Esophagus squamous epithelium (tissue), 5 donors: ENCODE data around the gene HOXA7. TPM values are rescaled to one million over a fixed set of nuclear protein-coding genes. Genes with fewer than 3 reads are reported as not detected.

ENCODE experiments used
- DNase-seq: peaks from one replicate; lab custom pipeline; 2025; lab: John Stamatoyannopoulos, UW
- H3K27ac ChIP-seq, 4 donors: fragments of 200-600 bp; sonication (generic); one replicate each; pipeline ENCODE4 v1.5.1; 2016 to 2019; ENCODE audit warnings: mild to moderate bottlenecking in 1 of 4
- H3K27me3 ChIP-seq, 4 donors: fragments of 200-600 bp; sonication (generic); 1 replicate in 3 of 4; 2 replicates in 1 of 4; pipeline versions ENCODE4 v1.5.1 to v1.6.0; 2017 to 2021; ENCODE audit warnings: antibody characterized with exemption in 1 of 4
- H3K36me3 ChIP-seq, 3 donors: fragments of 200-600 bp; sonication (generic); one replicate each; pipeline ENCODE4 v1.5.1; 2016 to 2019
- H3K4me1 ChIP-seq, 3 donors: fragments of 200-600 bp; sonication (generic); one replicate each; pipeline ENCODE4 v1.5.1; 2017 to 2019
- H3K4me3 ChIP-seq, 4 donors: fragments of 200-600 bp; sonication (generic); 1 replicate in 3 of 4; 2 replicates in 1 of 4; pipeline ENCODE4 v1.5.1; 2016 to 2019; ENCODE audit warnings: mild to moderate bottlenecking in 2 of 4, moderate library complexity in 1 of 4
- H3K9me3 ChIP-seq, 3 donors: fragments of 200-600 bp; sonication (generic); one replicate each; pipeline ENCODE4 v1.5.1; 2016 to 2019
- POLR2A ChIP-seq, 4 donors: fragments of 450-650 bp; IDR thresholded peaks; one replicate each; pipeline ENCODE4 v1.6.1; 2017; ENCODE audit warnings: antibody characterized with exemption in 4 of 4, mild to moderate bottlenecking in 4 of 4, moderate library complexity in 3 of 4
- WGBS, 2 donors: methylation state at CpG; one replicate each; pipeline ENCODE4 v1.1.5; 2018; 5-methylcytosine and 5-hydroxymethylcytosine counted together
- intact Hi-C: fragments of 100-400 bp; cut with DNase I; formaldehyde crosslinking; loops from one replicate; pipeline ENCODE4 v1.15.0; 2022
- total RNA-seq, 4 donors: library from RNA; depleted of rRNA; stranded (reverse); fragments of >200 nt; gene quantifications; one replicate each; pipeline ENCODE4 v1.1.0, GENCODE V29; 2016
- TF ChIP-seq, protein P1 (sequence below), 6 experiments: fragments of 450-650 bp in 4 of 6; fragments of 200-600 bp in 2 of 6; sonication (generic) in 2 of 6; IDR thresholded peaks; one replicate each; pipeline ENCODE4 v1.5.1; 2016 to 2019; ENCODE audit warnings: antibody characterized with exemption in 6 of 6, mild to moderate bottlenecking in 4 of 6, moderate library complexity in 4 of 6
- donor health status: DM: yes; HTN: yes; CAD: no.

HOXA7 gene
- total RNA-seq, 4 donors from 2014 or later, result 0.23 to 0.76 (median 0.48) TPM

- intact Hi-C loops, result loop anchor here (10.0 kb wide), 1 partner anchor 817 kb away; no protein-coding TSS in a partner anchor
- no peaks in the 10 kb centered on the region for H3K9me3 ChIP-seq
- H3K4me3 ChIP-seq, result no peak overlapping the region
- H3K27ac ChIP-seq, result no peak overlapping the region
- peaks cover 27 to 62% (median 43%) of the 10 kb centered on the region in 3 donors for H3K4me1 ChIP-seq
- H3K27me3 ChIP-seq, result peaks cover 42 to 100% (median 70%) of the 10 kb centered on the region in 4 donors
- H3K36me3 ChIP-seq, result no peaks in the 10 kb centered on the region
- TF ChIP-seq POLR2A (IDR thresholded peaks at IDR 0.05), result no peak
- TF ChIP-seq, protein P1, sequence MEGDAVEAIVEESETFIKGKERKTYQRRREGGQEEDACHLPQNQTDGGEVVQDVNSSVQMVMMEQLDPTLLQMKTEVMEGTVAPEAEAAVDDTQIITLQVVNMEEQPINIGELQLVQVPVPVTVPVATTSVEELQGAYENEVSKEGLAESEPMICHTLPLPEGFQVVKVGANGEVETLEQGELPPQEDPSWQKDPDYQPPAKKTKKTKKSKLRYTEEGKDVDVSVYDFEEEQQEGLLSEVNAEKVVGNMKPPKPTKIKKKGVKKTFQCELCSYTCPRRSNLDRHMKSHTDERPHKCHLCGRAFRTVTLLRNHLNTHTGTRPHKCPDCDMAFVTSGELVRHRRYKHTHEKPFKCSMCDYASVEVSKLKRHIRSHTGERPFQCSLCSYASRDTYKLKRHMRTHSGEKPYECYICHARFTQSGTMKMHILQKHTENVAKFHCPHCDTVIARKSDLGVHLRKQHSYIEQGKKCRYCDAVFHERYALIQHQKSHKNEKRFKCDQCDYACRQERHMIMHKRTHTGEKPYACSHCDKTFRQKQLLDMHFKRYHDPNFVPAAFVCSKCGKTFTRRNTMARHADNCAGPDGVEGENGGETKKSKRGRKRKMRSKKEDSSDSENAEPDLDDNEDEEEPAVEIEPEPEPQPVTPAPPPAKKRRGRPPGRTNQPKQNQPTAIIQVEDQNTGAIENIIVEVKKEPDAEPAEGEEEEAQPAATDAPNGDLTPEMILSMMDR (IDR thresholded peaks at IDR 0.05), result no peak
- no peak for DNase-seq
- 32 to 40% methylated on average over 18 of the region's 18 CpGs for WGBS, 2 donors
Measured at GRCh38 chr7:27197137-27198042, 40.9 kb upstream of the HOXA7 start.

GRCh38 chr7:27196287-27196767, 39.9 kb upstream of the HOXA7 start:
- Histone ChIP-seq H3K4me1 (peaks cover 30 to 58% (median 44%) of the 10 kb centered on the region in 3 donors), H3K27me3 (peaks cover 41 to 100% (median 70%) of the 10 kb centered on the region in 4 donors), H3K4me3 (no peak overlapping the region), H3K9me3 (no peaks in the 10 kb centered on the region), H3K36me3 (no peaks in the 10 kb centered on the region), H3K27ac (no peak overlapping the region)
- DNase-seq, result no peak
- 1 to 2% methylated on average over 6 of the region's 6 CpGs for WGBS, 2 donors
- TF ChIP-seq, protein P1 (IDR thresholded peaks at IDR 0.05), result peak; percentile 51 to 80 (median 70)
- no peak for TF ChIP-seq POLR2A (IDR thresholded peaks at IDR 0.05)
- intact Hi-C loops, result loop anchor here (10.0 kb wide), 1 partner anchor 818 kb away; no protein-coding TSS in a partner anchor

- DNase-seq, result no peak
- peaks cover 39 to 100% (median 73%) of the 10 kb centered on the region in 4 donors for H3K27me3 ChIP-seq
- no peak overlapping the region for H3K4me3 ChIP-seq
- H3K9me3 ChIP-seq, result no peaks in the 10 kb centered on the region
- H3K27ac ChIP-seq, result no peak overlapping the region
- TF ChIP-seq, protein P1 (IDR thresholded peaks at IDR 0.05), result no peak
- no peak for TF ChIP-seq POLR2A (IDR thresholded peaks at IDR 0.05)
- H3K36me3 ChIP-seq, result no peaks in the 10 kb centered on the region
- intact Hi-C loops, result loop anchor here (10.0 kb wide), 1 partner anchor 820 kb away; no protein-coding TSS in a partner anchor
- peaks cover 18 to 43% (median 30%) of the 10 kb centered on the region in 3 donors for H3K4me1 ChIP-seq
- 39 to 41% methylated on average over 9 of the region's 9 CpGs for WGBS, 2 donors
Measured at GRCh38 chr7:27194686-27195379, 38.4 kb upstream of the HOXA7 start.

- H3K27ac ChIP-seq, result no peak overlapping the region
- no peak overlapping the region for H3K4me3 ChIP-seq
- no peaks in the 10 kb centered on the region for H3K9me3 ChIP-seq
- H3K4me1 ChIP-seq, result peaks cover 19 to 41% (median 29%) of the 10 kb centered on the region in 3 donors
- no peak for TF ChIP-seq POLR2A (IDR thresholded peaks at IDR 0.05)
- TF ChIP-seq, protein P1 (IDR thresholded peaks at IDR 0.05), result no peak
- no peak for DNase-seq
- H3K36me3 ChIP-seq, result no peaks in the 10 kb centered on the region
- intact Hi-C loops, result loop anchor here (10.0 kb wide), 1 partner anchor 821 kb away; no protein-coding TSS in a partner anchor
- WGBS, 2 donors, result 33 to 57% methylated on average over 2 of the region's 2 CpGs
- peaks cover 42 to 100% (median 79%) of the 10 kb centered on the region in 4 donors for H3K27me3 ChIP-seq
Measured at GRCh38 chr7:27194002-27194352, 37.5 kb upstream of the HOXA7 start.
